Measurements from ENCODE around the gene PCDHGB4.

DNA sequence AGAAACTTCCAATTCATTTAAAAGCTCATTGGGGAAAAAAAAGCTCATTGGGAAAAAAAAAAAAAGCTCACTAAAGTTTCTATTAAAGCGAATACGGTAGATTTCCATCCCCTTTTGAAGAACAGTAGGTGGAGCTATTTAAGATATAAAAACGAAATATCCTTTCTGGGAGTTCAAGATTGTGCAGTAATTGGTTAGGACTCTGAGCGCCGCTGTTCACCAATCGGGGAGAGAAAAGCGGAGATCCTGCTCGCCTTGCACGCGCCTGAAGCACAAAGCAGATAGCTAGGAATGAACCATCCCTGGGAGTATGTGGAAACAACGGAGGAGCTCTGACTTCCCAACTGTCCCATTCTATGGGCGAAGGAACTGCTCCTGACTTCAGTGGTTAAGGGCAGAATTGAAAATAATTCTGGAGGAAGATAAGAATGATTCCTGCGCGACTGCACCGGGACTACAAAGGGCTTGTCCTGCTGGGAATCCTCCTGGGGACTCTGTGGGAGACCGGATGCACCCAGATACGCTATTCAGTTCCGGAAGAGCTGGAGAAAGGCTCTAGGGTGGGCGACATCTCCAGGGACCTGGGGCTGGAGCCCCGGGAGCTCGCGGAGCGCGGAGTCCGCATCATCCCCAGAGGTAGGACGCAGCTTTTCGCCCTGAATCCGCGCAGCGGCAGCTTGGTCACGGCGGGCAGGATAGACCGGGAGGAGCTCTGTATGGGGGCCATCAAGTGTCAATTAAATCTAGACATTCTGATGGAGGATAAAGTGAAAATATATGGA lies 43.0 kb downstream of the PCDHGB4 start, which contains the start of gene PCDHGA12:
- TF ChIP-seq, protein P1, sequence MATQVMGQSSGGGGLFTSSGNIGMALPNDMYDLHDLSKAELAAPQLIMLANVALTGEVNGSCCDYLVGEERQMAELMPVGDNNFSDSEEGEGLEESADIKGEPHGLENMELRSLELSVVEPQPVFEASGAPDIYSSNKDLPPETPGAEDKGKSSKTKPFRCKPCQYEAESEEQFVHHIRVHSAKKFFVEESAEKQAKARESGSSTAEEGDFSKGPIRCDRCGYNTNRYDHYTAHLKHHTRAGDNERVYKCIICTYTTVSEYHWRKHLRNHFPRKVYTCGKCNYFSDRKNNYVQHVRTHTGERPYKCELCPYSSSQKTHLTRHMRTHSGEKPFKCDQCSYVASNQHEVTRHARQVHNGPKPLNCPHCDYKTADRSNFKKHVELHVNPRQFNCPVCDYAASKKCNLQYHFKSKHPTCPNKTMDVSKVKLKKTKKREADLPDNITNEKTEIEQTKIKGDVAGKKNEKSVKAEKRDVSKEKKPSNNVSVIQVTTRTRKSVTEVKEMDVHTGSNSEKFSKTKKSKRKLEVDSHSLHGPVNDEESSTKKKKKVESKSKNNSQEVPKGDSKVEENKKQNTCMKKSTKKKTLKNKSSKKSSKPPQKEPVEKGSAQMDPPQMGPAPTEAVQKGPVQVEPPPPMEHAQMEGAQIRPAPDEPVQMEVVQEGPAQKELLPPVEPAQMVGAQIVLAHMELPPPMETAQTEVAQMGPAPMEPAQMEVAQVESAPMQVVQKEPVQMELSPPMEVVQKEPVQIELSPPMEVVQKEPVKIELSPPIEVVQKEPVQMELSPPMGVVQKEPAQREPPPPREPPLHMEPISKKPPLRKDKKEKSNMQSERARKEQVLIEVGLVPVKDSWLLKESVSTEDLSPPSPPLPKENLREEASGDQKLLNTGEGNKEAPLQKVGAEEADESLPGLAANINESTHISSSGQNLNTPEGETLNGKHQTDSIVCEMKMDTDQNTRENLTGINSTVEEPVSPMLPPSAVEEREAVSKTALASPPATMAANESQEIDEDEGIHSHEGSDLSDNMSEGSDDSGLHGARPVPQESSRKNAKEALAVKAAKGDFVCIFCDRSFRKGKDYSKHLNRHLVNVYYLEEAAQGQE (IDR thresholded peaks at IDR 0.05; ENCODE audit: insufficient replicate concordance, low read depth) = no peak
- TF ChIP-seq SPI1 (IDR thresholded peaks at IDR 0.05; ENCODE audit: borderline replicate concordance, low read depth) (no peak), GABPA (IDR thresholded peaks at IDR 0.05; ENCODE audit: low read depth) (no peak)
- TF ChIP-seq, protein P2, sequence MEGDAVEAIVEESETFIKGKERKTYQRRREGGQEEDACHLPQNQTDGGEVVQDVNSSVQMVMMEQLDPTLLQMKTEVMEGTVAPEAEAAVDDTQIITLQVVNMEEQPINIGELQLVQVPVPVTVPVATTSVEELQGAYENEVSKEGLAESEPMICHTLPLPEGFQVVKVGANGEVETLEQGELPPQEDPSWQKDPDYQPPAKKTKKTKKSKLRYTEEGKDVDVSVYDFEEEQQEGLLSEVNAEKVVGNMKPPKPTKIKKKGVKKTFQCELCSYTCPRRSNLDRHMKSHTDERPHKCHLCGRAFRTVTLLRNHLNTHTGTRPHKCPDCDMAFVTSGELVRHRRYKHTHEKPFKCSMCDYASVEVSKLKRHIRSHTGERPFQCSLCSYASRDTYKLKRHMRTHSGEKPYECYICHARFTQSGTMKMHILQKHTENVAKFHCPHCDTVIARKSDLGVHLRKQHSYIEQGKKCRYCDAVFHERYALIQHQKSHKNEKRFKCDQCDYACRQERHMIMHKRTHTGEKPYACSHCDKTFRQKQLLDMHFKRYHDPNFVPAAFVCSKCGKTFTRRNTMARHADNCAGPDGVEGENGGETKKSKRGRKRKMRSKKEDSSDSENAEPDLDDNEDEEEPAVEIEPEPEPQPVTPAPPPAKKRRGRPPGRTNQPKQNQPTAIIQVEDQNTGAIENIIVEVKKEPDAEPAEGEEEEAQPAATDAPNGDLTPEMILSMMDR (IDR thresholded peaks at IDR 0.05; ENCODE audit: insufficient read depth, low read length) = no peak
